Thymus (tissue), 11 donors: ENCODE results near the gene PARD3. TPM values are rescaled to one million over a fixed set of nuclear protein-coding genes. Genes with fewer than 3 reads are reported as not detected.
A peak's percentile ranks its signal among the peaks of the same experiment; 100 is the strongest.

Source experiments
- DNase-seq, 9 donors: peaks; one replicate each; pipeline ENCODE4 v3.0.0-alpha.2; 2013; ENCODE audit warnings: low spot score in 9 of 9, low read depth in 6 of 9, missing footprints in 1 of 9
- H3K27ac ChIP-seq, 2 donors: one replicate each; pipeline ENCODE4 v1.5.1; 2013; ENCODE audit warnings: control low read depth in 1 of 2, low read depth in 1 of 2, low read length in 1 of 2, mild to moderate bottlenecking in 1 of 2, moderate library complexity in 1 of 2
- H3K27me3 ChIP-seq, 2 donors: one replicate each; pipeline ENCODE4 v1.5.1; 2013; ENCODE audit warnings: low read length in 1 of 2; ENCODE audit not compliant: control insufficient read depth in 2 of 2, insufficient read depth in 1 of 2
- H3K36me3 ChIP-seq, 2 donors: one replicate each; pipeline ENCODE4 v1.5.1; 2013; ENCODE audit warnings: low read length in 1 of 2, mild to moderate bottlenecking in 1 of 2, moderate library complexity in 1 of 2; ENCODE audit not compliant: control insufficient read depth in 2 of 2, insufficient read depth in 2 of 2
- H3K4me1 ChIP-seq, 2 donors: one replicate each; pipeline ENCODE4 v1.5.1; 2013; ENCODE audit warnings: low read length in 2 of 2; ENCODE audit not compliant: control insufficient read depth in 2 of 2, insufficient read depth in 2 of 2
- H3K4me3 ChIP-seq, 2 donors: one replicate each; pipeline ENCODE4 v1.5.1; 2013; ENCODE audit warnings: low read length in 2 of 2, control low read depth in 1 of 2, mild to moderate bottlenecking in 1 of 2
- H3K9me3 ChIP-seq, 2 donors: one replicate each; pipeline ENCODE4 v1.5.1; 2013; ENCODE audit warnings: low read length in 1 of 2, mild to moderate bottlenecking in 1 of 2; ENCODE audit not compliant: control insufficient read depth in 2 of 2, insufficient read depth in 1 of 2
- WGBS: extraction: QIAGEN DNeasy Blood & Tissue Kit; methylation state at CpG from one replicate; pipeline ENCODE4 v1.1.7; 2013; 5-methylcytosine and 5-hydroxymethylcytosine counted together
- polyA plus RNA-seq: library from polyadenylated mRNA; stranded (reverse); fragments of 200-250 nt; gene quantifications from one replicate; pipeline ENCODE4 v1.2.3, GENCODE V29; 2013
- total RNA-seq: library from RNA; stranded (reverse); fragments of 120-200 nt; gene quantifications from one replicate; pipeline ENCODE4 v1.2.4, GENCODE V29; 2013
- donor health status: healthy.

PARD3 gene
- total and polyA plus RNA-seq, 2 donors: 13.3 to 23.5 TPM

GRCh38 chr10:34624323-34625153, 190.6 kb downstream of the PARD3 start:
- Histone ChIP-seq H3K27me3 (no peaks in the 10 kb centered on the region), H3K4me1 (peaks cover 0 to 2% of the 10 kb centered on the region in 2 donors), H3K4me3 (no peak overlapping the region), H3K27ac (no peak overlapping the region), H3K9me3 (no peaks in the 10 kb centered on the region), H3K36me3 (no peaks in the 10 kb centered on the region)
- DNase-seq: no peak
- WGBS: 96% methylated on average over 12 of the region's 12 CpGs

GRCh38 chr10:34622945-34623344, 192.2 kb downstream of the PARD3 start:
- Histone ChIP-seq H3K27ac (no peak overlapping the region), H3K9me3 (no peaks in the 10 kb centered on the region), H3K36me3 (no peaks in the 10 kb centered on the region), H3K4me3 (no peak overlapping the region), H3K4me1 (peaks cover 0 to 2% of the 10 kb centered on the region in 2 donors), H3K27me3 (no peaks in the 10 kb centered on the region)
- 97% methylated on average over 4 of the region's 4 CpGs for WGBS
- no peak for DNase-seq

DNA sequence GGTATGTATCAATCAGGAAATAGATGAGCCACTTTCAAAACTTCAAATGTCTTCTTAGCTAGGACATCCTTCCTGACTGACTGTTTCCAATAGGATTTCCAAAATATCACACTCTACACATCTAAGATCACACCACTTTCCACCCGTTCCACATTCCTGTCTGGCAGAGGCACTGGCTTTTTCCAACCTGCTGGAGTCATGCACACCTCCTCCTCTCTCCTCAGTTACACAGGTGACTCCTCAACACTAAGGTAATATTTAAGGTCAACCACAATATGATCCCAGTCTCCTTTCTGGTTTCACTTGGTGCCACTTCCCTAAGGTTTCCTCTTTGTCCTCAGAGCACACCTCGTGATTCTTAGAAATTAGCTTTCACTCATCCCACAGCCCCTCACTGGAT, 196.5 kb downstream of the PARD3 start:
- WGBS: 93% methylated on average over 2 of the region's 2 CpGs
- no peak overlapping the region for H3K27ac ChIP-seq
- H3K27me3 ChIP-seq: no peaks in the 10 kb centered on the region
- H3K4me1 ChIP-seq: no peaks in the 10 kb centered on the region
- no peaks in the 10 kb centered on the region for H3K9me3 ChIP-seq
- no peak for DNase-seq
- H3K36me3 ChIP-seq: no peaks in the 10 kb centered on the region
- H3K4me3 ChIP-seq: no peak overlapping the region

- no peak for DNase-seq
- WGBS: over 99% methylated on average over 3 of the region's 3 CpGs
- H3K4me3 ChIP-seq: no peak overlapping the region
- H3K4me1 ChIP-seq: no peaks in the 10 kb centered on the region
- H3K36me3 ChIP-seq: no peaks in the 10 kb centered on the region
- H3K9me3 ChIP-seq: no peaks in the 10 kb centered on the region
- no peaks in the 10 kb centered on the region for H3K27me3 ChIP-seq
- H3K27ac ChIP-seq: no peak overlapping the region
Measured at GRCh38 chr10:34615770-34616169, 199.3 kb downstream of the PARD3 start.

GRCh38 chr10:34613491-34613890, 201.6 kb downstream of the PARD3 start:
- Histone ChIP-seq H3K36me3 (no peaks in the 10 kb centered on the region), H3K4me1 (no peaks in the 10 kb centered on the region), H3K27ac (no peak overlapping the region), H3K4me3 (no peak overlapping the region), H3K9me3 (no peaks in the 10 kb centered on the region), H3K27me3 (no peaks in the 10 kb centered on the region)
- 91% methylated on average over 3 of the region's 3 CpGs for WGBS
- no peak for DNase-seq

DNA sequence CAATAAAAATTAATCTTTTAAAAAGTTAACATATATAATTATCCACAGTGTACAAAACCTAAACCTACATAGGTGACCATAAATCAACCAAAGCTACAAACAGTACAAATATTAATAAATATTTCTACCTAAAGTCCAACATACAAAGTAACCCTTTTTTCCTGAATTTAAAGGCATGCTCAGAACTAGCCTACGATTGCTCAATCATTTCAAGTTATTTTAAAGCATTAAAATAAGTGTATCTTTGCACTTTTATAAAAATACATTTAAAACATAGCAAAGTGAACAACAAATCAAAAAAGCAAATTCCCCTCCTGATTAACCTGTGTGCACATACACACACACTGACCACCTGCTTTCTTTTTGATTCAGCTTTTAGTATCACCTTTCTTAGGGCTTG, 202.2 kb downstream of the PARD3 start:
- Histone ChIP-seq H3K27me3 (no peaks in the 10 kb centered on the region), H3K9me3 (no peaks in the 10 kb centered on the region), H3K4me1 (no peaks in the 10 kb centered on the region), H3K27ac (no peak overlapping the region), H3K4me3 (no peak overlapping the region), H3K36me3 (no peaks in the 10 kb centered on the region)
- WGBS: 97% methylated on average over 1 of the region's 1 CpG
- DNase-seq: no peak

DNA sequence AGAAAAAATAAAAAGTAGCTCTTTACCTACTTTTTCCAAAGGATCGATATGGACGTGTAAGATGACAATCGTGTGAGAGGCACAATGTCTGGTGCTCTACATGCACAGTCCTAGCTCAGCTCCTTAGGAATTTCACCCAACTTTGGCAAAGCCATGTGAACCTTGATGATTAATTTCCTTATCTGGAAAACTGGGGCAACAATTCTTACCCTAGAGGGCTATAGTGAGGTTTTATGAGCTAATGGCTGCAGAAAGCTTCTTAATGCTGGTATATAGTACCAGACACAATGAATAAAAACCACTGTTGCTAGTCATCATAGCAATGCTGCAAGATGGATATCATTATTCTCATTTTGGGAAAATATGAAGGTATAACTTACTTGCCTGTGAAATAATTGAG, 202.7 kb downstream of the PARD3 start:
- no peaks in the 10 kb centered on the region for H3K36me3 ChIP-seq
- no peak overlapping the region for H3K4me3 ChIP-seq
- 98% methylated on average over 3 of the region's 3 CpGs for WGBS
- H3K27me3 ChIP-seq: no peaks in the 10 kb centered on the region
- H3K9me3 ChIP-seq: no peaks in the 10 kb centered on the region
- no peaks in the 10 kb centered on the region for H3K4me1 ChIP-seq
- DNase-seq: no peak
- no peak overlapping the region for H3K27ac ChIP-seq

- Histone ChIP-seq H3K27ac (no peak overlapping the region), H3K9me3 (no peaks in the 10 kb centered on the region), H3K27me3 (no peaks in the 10 kb centered on the region), H3K36me3 (no peaks in the 10 kb centered on the region), H3K4me3 (no peak overlapping the region), H3K4me1 (no peaks in the 10 kb centered on the region)
- 91% methylated on average over 9 of the region's 9 CpGs for WGBS
- no peak for DNase-seq
Measured at GRCh38 chr10:34609287-34609940, 205.7 kb downstream of the PARD3 start.

DNA sequence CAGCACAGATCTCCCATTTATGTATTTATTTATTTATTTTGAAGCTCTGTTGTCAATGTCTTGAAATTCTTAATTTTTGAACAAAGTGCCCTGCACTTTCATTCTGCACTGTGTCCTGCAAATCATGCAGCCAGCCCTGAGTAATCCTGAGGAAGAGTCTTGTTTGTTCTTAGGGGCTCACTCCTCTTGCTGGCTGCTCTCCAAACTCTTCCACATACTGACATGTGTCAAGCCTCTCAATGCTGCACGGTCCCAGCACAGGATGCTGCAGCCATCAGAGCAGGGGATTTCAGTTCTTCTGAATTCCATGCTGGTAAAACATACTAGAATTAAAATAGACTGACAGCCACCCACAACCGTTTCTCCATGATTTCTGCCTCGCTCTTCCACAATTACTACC, 207.2 kb downstream of the PARD3 start:
- Histone ChIP-seq H3K27me3 (no peaks in the 10 kb centered on the region), H3K36me3 (no peaks in the 10 kb centered on the region), H3K27ac (no peak overlapping the region), H3K4me1 (no peaks in the 10 kb centered on the region), H3K4me3 (no peak overlapping the region), H3K9me3 (no peaks in the 10 kb centered on the region)
- DNase-seq: peak in 1 of 9 donors; percentile 7
- 75% methylated on average over 3 of the region's 3 CpGs for WGBS
